Activated CD4-positive, alpha-beta memory T cell treated with anti-CD3 and anti-CD28 coated beads, Interleukin-2, amount 10 ng/mL, durations not matched to agents 7 days and 5 days (primary cell): ENCODE data around the gene FBXO34. TPM values are rescaled to one million over a fixed set of nuclear protein-coding genes. Genes with fewer than 3 reads are reported as not detected.

ENCODE experiments used
- CTCF ChIA-PET: fragments of 350-600 bp; sonication (Branson Sonifier 250); formaldehyde crosslinking; loops from one replicate; lab custom pipeline; 2021; ENCODE audit warnings: antibody characterized with exemption, inconsistent platforms; lab: Charles Lee
- POLR2A ChIA-PET: fragments of 350-600 bp; sonication (Branson Sonifier 250); formaldehyde crosslinking; loops from one replicate; lab custom pipeline; 2021; ENCODE audit warnings: antibody characterized with exemption; lab: Charles Lee
- DNase-seq: peaks from one replicate; pipeline ENCODE4 v3.0.0-alpha.2; 2020
- H3K27ac Mint-ChIP-seq: one replicate; pipeline ENCODE4 v1.8.0; 2021; ENCODE audit warnings: mild to moderate bottlenecking, mixed read lengths
- H3K27me3 Mint-ChIP-seq: one replicate; pipeline ENCODE4 v1.8.0; 2021; ENCODE audit warnings: mixed read lengths
- H3K36me3 Mint-ChIP-seq: one replicate; pipeline ENCODE4 v1.8.0; 2021; ENCODE audit warnings: low read depth, mixed read lengths
- H3K4me1 Mint-ChIP-seq: one replicate; pipeline ENCODE4 v1.8.0; 2021; ENCODE audit warnings: mixed read lengths
- H3K4me3 Mint-ChIP-seq: one replicate; pipeline ENCODE4 v1.8.0; 2021; ENCODE audit warnings: mild to moderate bottlenecking, mixed read lengths
- H3K9me3 Mint-ChIP-seq: one replicate; pipeline ENCODE4 v1.8.0; 2021; ENCODE audit warnings: mixed read lengths
- total RNA-seq, 2 experiments: library from RNA; stranded (reverse); gene quantifications; one replicate each; pipeline ENCODE4 v1.2.3, GENCODE V29; 2021

Gene FBXO34
- total RNA-seq, 2 experiments from 2014 or later: 25.1 to 25.5 TPM

DNA sequence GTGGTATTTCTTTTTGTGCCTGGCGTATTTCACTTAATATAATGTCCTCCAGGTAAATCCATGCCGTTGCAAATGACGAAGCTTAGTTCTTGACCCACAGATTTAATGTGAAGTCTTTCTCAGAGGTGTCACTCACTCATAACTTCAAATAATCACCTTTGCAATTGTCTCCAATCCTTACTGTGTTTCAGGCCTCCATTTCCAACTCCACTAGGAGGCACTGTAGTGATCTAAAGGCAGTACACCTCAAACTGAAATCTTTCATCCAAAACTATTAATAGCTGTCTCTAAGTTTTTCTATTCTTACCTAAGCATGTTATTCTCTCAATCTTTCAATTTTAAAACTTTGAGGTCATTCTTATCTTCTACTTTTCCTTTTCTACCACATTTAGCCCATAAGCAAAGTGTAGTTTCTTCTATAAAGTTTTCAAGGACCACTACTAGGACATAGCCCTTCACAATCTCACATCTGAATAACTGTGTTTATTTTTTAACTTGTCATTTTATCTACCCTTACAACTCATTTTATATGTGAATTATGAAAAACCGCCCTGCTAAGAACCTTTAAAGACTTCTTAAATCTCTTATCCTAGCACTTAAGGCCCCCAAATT is 25.5 kb upstream of the FBXO34 start:
- POLR2A ChIA-PET: interaction anchor here (1.0 kb wide), 1 partner anchor 109 kb away, joined by 3 read pairs; no protein-coding TSS in a partner anchor
- Mint-ChIP-seq H3K27me3 (peaks cover 25% of the 10 kb centered on the region), H3K4me1 (no peaks in the 10 kb centered on the region), H3K36me3 (no peaks in the 10 kb centered on the region), H3K9me3 (no peaks in the 10 kb centered on the region), H3K4me3 (no peak overlapping the region), H3K27ac (no peak overlapping the region)
- no peak for DNase-seq
- CTCF ChIA-PET: interaction anchor here (0.6 to 1.9 kb wide), 18 partner anchors 8 to 183 kb away, joined by 3 to 8 read pairs (median 4); partner anchors contain the start of gene FBXO34

DNA sequence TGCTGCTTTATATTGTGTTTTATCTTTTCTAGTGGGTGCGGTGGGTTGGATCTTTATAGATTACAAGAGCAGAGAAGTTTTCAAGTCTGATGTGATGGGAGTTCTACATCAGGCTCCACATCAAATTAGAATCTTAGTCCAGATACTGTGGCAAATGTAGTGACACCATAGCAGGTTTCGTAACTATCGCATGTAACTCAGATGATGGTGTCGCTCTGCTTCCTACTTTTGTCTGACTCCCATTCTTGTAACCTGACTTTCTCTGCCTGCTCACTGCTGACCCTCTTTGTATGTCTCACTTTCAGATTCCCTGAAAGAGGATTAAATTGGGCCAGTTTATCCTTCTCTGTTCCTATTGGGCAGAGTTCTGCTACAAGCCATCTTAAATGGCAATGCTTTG is 22.8 kb upstream of the FBXO34 start:
- Mint-ChIP-seq H3K27me3 (peaks cover 15% of the 10 kb centered on the region), H3K4me3 (no peak overlapping the region), H3K4me1 (no peaks in the 10 kb centered on the region), H3K9me3 (no peaks in the 10 kb centered on the region), H3K27ac (no peak overlapping the region), H3K36me3 (no peaks in the 10 kb centered on the region)
- ChIA-PET POLR2A (no interaction called here), CTCF (interaction anchor here (1.9 kb wide), 1 partner anchor 106 kb away, joined by 5 read pairs; no protein-coding TSS in a partner anchor)
- no peak for DNase-seq

DNA sequence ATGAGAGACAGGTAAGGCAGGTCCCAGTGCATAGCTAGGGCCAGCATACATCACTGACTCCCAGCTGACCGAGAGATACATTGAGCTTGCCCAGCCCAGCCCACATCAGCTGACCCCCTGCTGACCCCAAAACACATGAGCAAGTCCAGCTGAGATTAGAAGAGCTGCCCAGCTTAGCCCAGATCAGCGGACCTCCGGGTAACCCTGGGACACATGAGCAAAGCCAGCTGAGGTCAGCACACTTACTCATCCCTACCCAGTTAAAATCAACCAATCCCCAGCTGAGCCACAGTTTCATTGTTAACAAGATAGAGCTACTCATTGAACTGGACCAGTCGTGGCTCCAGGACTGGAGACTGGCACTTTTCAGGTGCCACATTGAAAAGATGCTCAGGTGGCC is 21.8 kb upstream of the FBXO34 start:
- no peak for DNase-seq
- Mint-ChIP-seq H3K27me3 (peaks cover 18% of the 10 kb centered on the region), H3K9me3 (no peaks in the 10 kb centered on the region), H3K4me3 (no peak overlapping the region), H3K27ac (no peak overlapping the region), H3K4me1 (no peaks in the 10 kb centered on the region), H3K36me3 (no peaks in the 10 kb centered on the region)
- ChIA-PET CTCF (interaction anchor here (1.5 to 1.9 kb wide), 2 partner anchors 21 to 105 kb away, joined by 5 to 7 read pairs; partner anchors contain the start of gene FBXO34), POLR2A (no interaction called here)

DNA sequence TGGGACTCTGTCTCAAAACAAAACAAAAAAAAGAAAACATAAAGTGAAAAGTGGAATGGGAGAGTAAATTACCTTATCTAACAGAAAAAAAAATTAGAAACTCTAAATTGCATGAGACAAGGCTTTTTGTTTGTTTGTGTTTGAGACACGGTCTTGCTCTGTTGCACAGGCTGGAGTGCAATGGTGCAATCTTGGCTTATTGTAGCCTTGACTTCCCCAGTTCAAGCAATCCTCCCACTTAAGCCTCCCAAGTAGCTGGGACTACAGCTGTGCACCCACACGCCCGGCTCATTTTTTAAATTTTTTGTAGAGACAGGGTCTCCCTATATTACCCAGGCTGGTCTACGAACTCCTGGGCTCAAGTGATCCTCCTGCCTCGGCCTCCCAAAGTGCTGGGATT is 17.9 kb upstream of the FBXO34 start:
- Mint-ChIP-seq H3K9me3 (no peaks in the 10 kb centered on the region), H3K4me3 (no peak overlapping the region), H3K27me3 (peaks cover 26% of the 10 kb centered on the region), H3K4me1 (no peaks in the 10 kb centered on the region), H3K36me3 (no peaks in the 10 kb centered on the region), H3K27ac (no peak overlapping the region)
- no peak for DNase-seq
- ChIA-PET POLR2A (no interaction called here), CTCF (interaction anchor here (1.3 to 1.8 kb wide), 3 partner anchors 8 to 101 kb away, joined by 4 to 8 read pairs (median 6); no protein-coding TSS in a partner anchor)

DNA sequence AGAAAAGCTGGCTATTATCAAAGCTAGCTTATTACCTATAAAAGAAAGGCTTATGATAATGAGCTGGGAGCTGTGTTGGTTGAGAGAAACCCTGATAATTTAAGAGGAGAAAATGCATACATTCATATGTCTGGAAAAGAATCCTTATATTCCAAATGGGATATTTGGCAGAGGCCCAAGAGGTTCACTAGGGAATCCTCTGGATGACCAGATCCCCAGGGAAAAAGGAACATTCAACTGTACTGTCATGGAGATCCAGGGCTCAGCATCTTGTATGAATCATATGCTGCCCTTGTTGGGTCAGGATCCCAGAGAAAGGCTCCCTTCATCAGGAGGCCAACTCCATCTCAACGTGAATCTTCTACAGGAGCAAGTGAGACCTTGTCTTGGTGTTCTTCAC is 16.6 kb upstream of the FBXO34 start:
- no peaks in the 10 kb centered on the region for H3K4me1 Mint-ChIP-seq
- peaks cover 22% of the 10 kb centered on the region for H3K27me3 Mint-ChIP-seq
- ChIA-PET CTCF (interaction anchor here (1.3 to 1.8 kb wide), 4 partner anchors 9 to 100 kb away, joined by 4 to 8 read pairs (median 6); partner anchors contain the start of gene FBXO34), POLR2A (interaction anchor here (1.5 kb wide), 1 partner anchor 17 kb away, joined by 3 read pairs; the partner anchor contains the start of gene FBXO34)
- no peaks in the 10 kb centered on the region for H3K36me3 Mint-ChIP-seq
- no peak for DNase-seq
- no peak overlapping the region for H3K27ac Mint-ChIP-seq
- no peaks in the 10 kb centered on the region for H3K9me3 Mint-ChIP-seq
- H3K4me3 Mint-ChIP-seq: no peak overlapping the region

DNA sequence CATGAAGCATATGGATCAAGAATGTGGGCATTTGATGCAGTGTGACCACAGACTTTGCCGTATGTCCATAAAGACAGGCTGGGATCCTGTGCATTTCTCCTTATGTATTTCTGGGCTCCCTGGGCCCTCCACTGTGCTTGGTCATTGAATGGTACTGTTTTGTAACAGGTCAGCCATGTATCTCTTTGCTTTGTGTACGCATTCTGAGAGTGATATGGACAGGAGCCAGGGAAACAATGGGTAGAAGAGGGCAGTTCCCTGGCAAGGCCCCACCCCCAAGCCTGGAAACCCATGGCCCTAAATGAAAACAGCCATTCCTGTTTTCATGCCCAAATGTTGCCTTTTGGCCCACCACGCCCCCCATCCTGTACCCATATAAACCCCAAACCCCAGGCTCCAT is 15.2 kb upstream of the FBXO34 start:
- Mint-ChIP-seq H3K36me3 (no peaks in the 10 kb centered on the region), H3K9me3 (no peaks in the 10 kb centered on the region), H3K4me3 (no peak overlapping the region), H3K4me1 (no peaks in the 10 kb centered on the region), H3K27ac (no peak overlapping the region), H3K27me3 (peaks cover 25% of the 10 kb centered on the region)
- ChIA-PET CTCF (interaction anchor here (1.6 kb wide), 1 partner anchor 15 kb away, joined by 6 read pairs; the partner anchor contains the start of gene FBXO34), POLR2A (no interaction called here)
- DNase-seq: no peak

DNA sequence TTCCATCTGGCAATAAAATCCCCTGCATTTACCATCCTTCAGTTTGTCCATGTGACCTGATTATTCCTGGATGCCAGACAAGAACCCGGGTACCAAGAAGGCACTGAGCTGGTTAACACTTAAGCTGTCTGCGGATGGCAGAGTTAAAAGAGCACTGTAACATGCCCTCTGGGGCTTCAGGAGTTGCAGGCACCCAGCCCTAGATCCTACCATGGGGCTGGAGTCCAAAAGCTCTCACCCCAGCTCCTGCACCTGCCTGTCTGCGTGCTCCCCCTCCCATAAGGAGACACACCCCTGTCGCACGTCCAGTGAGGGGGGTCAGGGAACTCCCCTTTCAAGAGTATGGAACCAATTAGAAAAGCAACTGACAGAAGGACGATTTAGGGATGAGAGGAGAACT is 14.6 kb upstream of the FBXO34 start:
- no peaks in the 10 kb centered on the region for H3K4me1 Mint-ChIP-seq
- ChIA-PET POLR2A (no interaction called here), CTCF (interaction anchor here (2.4 kb wide), 1 partner anchor 14 kb away, joined by 7 read pairs; no protein-coding TSS in a partner anchor)
- H3K9me3 Mint-ChIP-seq: no peaks in the 10 kb centered on the region
- no peak overlapping the region for H3K27ac Mint-ChIP-seq
- no peaks in the 10 kb centered on the region for H3K36me3 Mint-ChIP-seq
- no peak for DNase-seq
- H3K4me3 Mint-ChIP-seq: no peak overlapping the region
- peaks cover 25% of the 10 kb centered on the region for H3K27me3 Mint-ChIP-seq

DNA sequence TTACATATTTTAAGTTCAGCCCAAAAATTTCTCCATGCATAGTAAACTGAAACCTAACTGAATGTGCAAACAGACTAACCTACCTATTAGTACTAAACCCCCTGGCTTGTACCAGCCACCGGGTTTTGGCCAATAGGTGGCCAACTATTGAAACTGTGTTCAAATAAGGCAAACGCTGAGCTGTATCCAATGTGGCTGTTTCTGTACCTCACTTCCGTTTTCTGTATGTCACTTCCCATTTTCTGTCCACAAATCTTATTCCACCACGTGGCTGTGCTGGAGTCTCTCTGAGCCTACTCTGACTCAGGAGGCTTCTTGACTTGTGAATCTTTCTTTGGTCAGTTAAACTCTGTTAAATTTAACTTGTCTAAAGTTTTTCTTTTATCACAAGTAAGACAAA is 6.0 kb upstream of the FBXO34 start:
- Mint-ChIP-seq H3K4me3 (no peak overlapping the region), H3K4me1 (no peaks in the 10 kb centered on the region), H3K27ac (no peak overlapping the region), H3K9me3 (no peaks in the 10 kb centered on the region), H3K27me3 (peaks cover 9% of the 10 kb centered on the region), H3K36me3 (no peaks in the 10 kb centered on the region)
- ChIA-PET POLR2A (no interaction called here), CTCF (interaction anchor here (0.9 to 9.9 kb wide), 2 partner anchors 88 to 152 kb away, joined by 3 to 184 read pairs; no protein-coding TSS in a partner anchor)
- DNase-seq: no peak

DNA sequence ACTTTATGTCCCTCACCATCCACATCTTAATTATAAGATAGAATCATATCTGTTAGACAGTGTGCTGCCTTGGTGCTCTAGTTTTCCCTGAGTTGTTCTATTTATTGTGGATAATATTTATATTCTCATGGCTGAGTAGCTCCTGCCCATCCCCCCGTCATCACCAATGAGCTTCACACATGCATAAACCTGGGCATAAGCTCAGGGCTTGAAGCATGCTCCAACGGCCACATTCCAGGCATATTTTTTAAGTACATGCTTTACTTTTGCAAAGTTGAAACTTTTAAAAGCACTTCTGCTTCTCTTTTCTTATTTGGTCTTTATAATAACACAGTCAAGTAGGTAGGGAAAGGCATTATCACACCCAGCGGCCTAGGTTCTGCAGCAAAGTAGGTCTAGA is 3.4 kb upstream of the FBXO34 start:
- Mint-ChIP-seq H3K4me1 (peaks cover 17% of the 10 kb centered on the region), H3K27me3 (peaks cover 2% of the 10 kb centered on the region), H3K36me3 (peaks cover 6% of the 10 kb centered on the region), H3K9me3 (no peaks in the 10 kb centered on the region), H3K4me3 (no peak overlapping the region), H3K27ac (no peak overlapping the region)
- POLR2A ChIA-PET: no interaction called here
- CTCF ChIA-PET: interaction anchor here (0.5 to 9.9 kb wide), 3 partner anchors 27 to 178 kb away, joined by 3 to 184 read pairs (median 5); no protein-coding TSS in a partner anchor
- no peak for DNase-seq

DNA sequence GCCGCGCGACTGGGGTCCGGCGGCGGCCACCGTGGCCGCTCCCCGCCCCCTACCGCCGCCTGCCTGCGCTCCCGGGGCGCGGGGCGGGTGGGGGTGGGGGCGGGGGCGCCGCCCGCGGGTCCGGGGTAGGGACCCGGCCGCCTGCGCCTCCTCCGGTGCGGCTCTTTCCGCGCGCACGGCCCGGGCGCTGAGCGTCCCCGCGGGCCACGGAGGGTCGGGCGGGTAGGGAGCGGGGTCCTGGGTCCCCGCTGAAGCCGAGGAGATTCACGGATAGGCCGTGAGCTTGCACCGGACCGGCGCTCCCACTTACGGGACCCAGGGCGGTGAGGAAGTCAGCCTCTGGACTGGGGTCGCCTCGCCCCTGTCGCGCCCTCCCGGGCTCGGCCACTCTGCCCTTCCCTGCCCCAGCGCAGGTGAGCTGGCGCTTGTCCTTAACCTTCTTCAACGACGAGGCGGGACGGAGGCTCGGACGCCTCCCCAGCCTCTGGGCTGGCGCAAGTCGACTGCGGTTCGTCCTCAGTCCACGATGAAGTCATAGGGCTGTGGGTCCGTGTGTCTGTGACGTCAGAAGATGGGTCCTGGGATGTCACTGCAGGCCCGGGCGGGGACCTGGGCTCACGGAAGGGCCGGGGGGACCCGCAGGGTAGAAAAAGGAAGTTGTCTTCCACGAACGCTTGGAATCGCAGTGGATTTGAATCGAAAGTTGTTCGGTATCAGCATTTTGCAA is 514 bp downstream of the FBXO34 start:
- peaks cover 47% of the 10 kb centered on the region for H3K4me1 Mint-ChIP-seq
- ChIA-PET CTCF (interaction anchor here (0.7 to 9.9 kb wide), 20 partner anchors 10 to 390 kb away, joined by 3 to 184 read pairs (median 6); partner anchors contain the start of gene DLGAP5), POLR2A (interaction anchor here (0.7 to 3.8 kb wide), 11 partner anchors 17 to 245 kb away, joined by 3 to 38 read pairs (median 5); partner anchors contain the start of genes SOCS4 and WDHD1)
- peak overlapping the region; percentile 90 for H3K27ac Mint-ChIP-seq
- no peaks in the 10 kb centered on the region for H3K9me3 Mint-ChIP-seq
- peaks cover 9% of the 10 kb centered on the region for H3K36me3 Mint-ChIP-seq
- H3K4me3 Mint-ChIP-seq: peak overlapping the region; percentile 92
- H3K27me3 Mint-ChIP-seq: no peaks in the 10 kb centered on the region
- DNase-seq: peak; percentile 72

DNA sequence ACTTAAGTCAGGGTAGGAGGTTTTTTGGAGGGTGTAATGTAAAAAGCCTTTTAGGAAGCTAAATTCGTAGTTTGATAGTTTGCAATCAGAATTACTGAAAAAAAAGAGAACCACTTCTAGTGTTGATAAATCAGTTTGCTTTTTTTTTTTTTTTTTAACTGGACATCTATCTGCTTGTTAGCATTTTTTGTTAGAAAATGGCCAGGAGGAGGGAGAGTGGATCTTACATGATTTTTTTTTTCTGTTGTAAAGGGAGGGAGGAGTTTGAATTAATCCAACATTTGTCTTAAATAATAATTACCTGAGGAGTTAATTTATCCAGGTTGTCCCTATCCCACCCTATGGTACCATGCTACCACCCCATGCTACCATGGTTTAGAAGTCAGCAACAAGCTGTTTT is 1.2 kb downstream of the FBXO34 start:
- H3K4me3 Mint-ChIP-seq: peak overlapping the region; percentile 92
- ChIA-PET CTCF (interaction anchor here (0.7 to 9.9 kb wide), 15 partner anchors 10 to 390 kb away, joined by 3 to 184 read pairs (median 5); partner anchors contain the start of gene DLGAP5), POLR2A (interaction anchor here (0.7 to 3.8 kb wide), 11 partner anchors 61 to 245 kb away, joined by 3 to 38 read pairs (median 5); partner anchors contain the start of genes SOCS4 and WDHD1)
- no peak for DNase-seq
- peaks cover 9% of the 10 kb centered on the region for H3K36me3 Mint-ChIP-seq
- H3K27me3 Mint-ChIP-seq: no peaks in the 10 kb centered on the region
- peaks cover 52% of the 10 kb centered on the region for H3K4me1 Mint-ChIP-seq
- H3K9me3 Mint-ChIP-seq: no peaks in the 10 kb centered on the region
- peak overlapping the region; percentile 90 for H3K27ac Mint-ChIP-seq

DNA sequence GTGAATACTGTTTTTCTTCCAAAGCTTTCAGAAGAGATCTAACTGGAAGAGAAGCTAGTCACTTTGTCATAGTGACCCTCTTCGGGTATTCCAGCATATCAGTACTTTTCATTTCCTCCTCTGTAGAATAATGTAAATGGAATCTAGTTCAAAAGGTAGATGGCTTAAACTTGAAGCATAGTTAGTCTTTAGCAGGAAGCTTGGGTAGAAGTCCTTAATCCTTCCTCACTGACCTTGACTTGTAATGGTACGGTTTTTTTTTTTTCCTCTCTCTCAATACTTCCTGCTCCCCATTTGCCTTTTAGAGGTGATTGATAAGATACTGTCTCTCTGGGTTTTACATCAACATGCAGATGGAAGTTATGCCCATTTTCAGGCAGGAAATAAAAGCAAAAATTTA is 1.7 kb downstream of the FBXO34 start:
- ChIA-PET POLR2A (interaction anchor here (0.9 to 3.8 kb wide), 4 partner anchors 79 to 138 kb away, joined by 3 to 38 read pairs (median 6); no protein-coding TSS in a partner anchor), CTCF (interaction anchor here (0.7 to 9.9 kb wide), 7 partner anchors 60 to 391 kb away, joined by 3 to 184 read pairs (median 13); partner anchors contain the start of gene DLGAP5)
- no peak for DNase-seq
- Mint-ChIP-seq H3K27me3 (no peaks in the 10 kb centered on the region), H3K9me3 (no peaks in the 10 kb centered on the region), H3K4me1 (peaks cover 57% of the 10 kb centered on the region), H3K36me3 (peaks cover 9% of the 10 kb centered on the region), H3K27ac (peak overlapping the region; percentile 0), H3K4me3 (peak overlapping the region; percentile 92)
